MM.1S (cell line): ENCODE measurements around the gene ORAI3.

Experiments
- DNase-seq: peaks from one replicate; pipeline ENCODE4 v3.0.0-alpha.2; 2015
- H2AFZ ChIP-seq: fragments of 300-600 bp; sonication (generic); 2 replicates; pipeline ENCODE4 v1.6.0; 2016; ENCODE audit warnings: antibody characterized with exemption, low read length
- H3F3A ChIP-seq: fragments of 300-600 bp; sonication (generic); 2 replicates; pipeline ENCODE4 v1.6.1; 2016; ENCODE audit warnings: mild to moderate bottlenecking, antibody characterized with exemption, low read length, moderate library complexity, mixed read lengths; ENCODE audit not compliant: insufficient read depth
- H3K27ac ChIP-seq: fragments of 300-600 bp; sonication (generic); 2 replicates; pipeline ENCODE4 v1.5.1; 2016; ENCODE audit warnings: mild to moderate bottlenecking, low read length
- H3K27me3 ChIP-seq: fragments of 300-600 bp; sonication (generic); replicated peaks from 2 replicates; pipeline ENCODE4 v1.6.0; 2016; ENCODE audit warnings: low read length; ENCODE audit not compliant: insufficient read depth
- H3K36me3 ChIP-seq: fragments of 300-600 bp; sonication (generic); replicated peaks from 2 replicates; pipeline ENCODE4 v1.6.1; 2016; ENCODE audit warnings: mild to moderate bottlenecking, low read length, mixed read lengths; ENCODE audit not compliant: insufficient read depth
- H3K4me1 ChIP-seq: fragments of 300-600 bp; sonication (generic); 2 replicates; pipeline ENCODE4 v1.6.1; 2016; ENCODE audit warnings: low read length, mixed read lengths
- H3K4me2 ChIP-seq: fragments of 300-600 bp; sonication (generic); 2 replicates; pipeline ENCODE4 v1.6.0; 2016; ENCODE audit warnings: low read depth, low read length
- H3K4me3 ChIP-seq: fragments of 300-600 bp; sonication (generic); 2 replicates; pipeline ENCODE4 v1.5.1; 2016; ENCODE audit warnings: low read length, mixed read lengths
- H3K79me2 ChIP-seq: fragments of 300-600 bp; sonication (generic); 2 replicates; pipeline ENCODE4 v1.6.1; 2016; ENCODE audit warnings: mixed run types, low read length, mixed read lengths
- H3K9ac ChIP-seq: fragments of 300-600 bp; sonication (generic); 2 replicates; pipeline ENCODE4 v1.6.1; 2016; ENCODE audit warnings: low read length, mixed read lengths
- H3K9me2 ChIP-seq: fragments of 300-600 bp; sonication (generic); replicated peaks from 2 replicates; pipeline ENCODE4 v1.6.1; 2016; ENCODE audit warnings: mild to moderate bottlenecking, low read length, mixed read lengths; ENCODE audit not compliant: insufficient read depth
- H3K9me3 ChIP-seq: fragments of 300-600 bp; sonication (generic); replicated peaks from 2 replicates; pipeline ENCODE4 v1.6.1; 2016; ENCODE audit warnings: mild to moderate bottlenecking, low read length, mixed read lengths; ENCODE audit not compliant: insufficient read depth
- H4K20me1 ChIP-seq: fragments of 300-600 bp; sonication (generic); 2 replicates; pipeline ENCODE4 v1.6.1; 2016; ENCODE audit warnings: mild to moderate bottlenecking, low read length, moderate library complexity, mixed read lengths; ENCODE audit not compliant: insufficient read depth
- EZH2 ChIP-seq: fragments of 300-600 bp; sonication (generic); optimal IDR thresholded peaks from 2 replicates; pipeline ENCODE3; 2017; ENCODE audit warnings: low read depth, mild to moderate bottlenecking, antibody characterized with exemption, low read length, mixed read lengths
- EZH2phosphoT487 ChIP-seq: fragments of 300-600 bp; sonication (generic); IDR thresholded peaks from 2 replicates; pipeline ENCODE4 v1.6.1; 2018; ENCODE audit warnings: antibody characterized with exemption, low read length
- TF ChIP-seq, protein P1 (sequence below): fragments of 300-600 bp; sonication (generic); IDR thresholded peaks from 2 replicates; pipeline ENCODE4 v1.5.1; 2016; ENCODE audit warnings: antibody characterized with exemption, low read length, mixed read lengths

The ORAI3 gene

DNA sequence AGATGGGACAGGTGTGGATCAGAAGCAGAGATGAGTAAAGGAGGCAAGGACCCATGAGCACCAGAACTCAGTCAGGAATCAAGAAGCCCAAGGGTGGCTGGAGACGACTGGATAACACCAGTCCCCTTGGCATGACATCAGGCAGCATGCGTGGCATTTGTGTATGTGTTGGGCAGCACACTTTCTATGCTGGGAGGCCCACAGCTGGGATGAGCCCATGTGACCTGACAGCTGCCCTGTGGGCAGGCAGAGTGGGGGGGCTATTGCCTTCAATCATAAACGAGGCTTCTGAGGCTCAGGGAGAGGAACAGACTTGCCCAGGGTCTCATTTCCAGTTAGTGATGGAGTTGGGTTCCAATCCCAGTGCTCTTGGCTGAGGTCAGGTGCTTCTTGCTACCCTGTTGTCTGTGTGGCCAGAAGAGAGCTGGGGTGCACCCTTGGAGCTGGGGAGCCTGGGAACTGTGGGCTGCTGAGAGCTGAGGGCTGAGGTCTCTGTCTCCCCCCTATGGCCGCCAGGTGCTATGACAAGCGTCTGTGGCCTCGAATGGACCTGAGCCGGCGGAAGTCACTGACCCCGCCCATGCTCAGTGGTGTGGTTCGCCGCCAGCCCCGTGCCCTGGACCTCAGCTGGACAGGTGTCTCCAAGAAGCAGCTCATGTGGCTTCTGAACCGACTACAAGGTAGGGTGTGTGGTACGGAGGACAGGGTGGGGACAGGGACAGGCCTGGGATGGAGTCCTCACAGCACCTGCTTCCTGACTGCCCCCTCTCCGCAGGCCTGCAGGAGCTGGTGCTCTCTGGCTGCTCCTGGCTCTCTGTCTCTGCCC is 7.1 kb upstream of the ORAI3 start:
- Histone ChIP-seq H3K4me1 (peaks cover 12% of the 10 kb centered on the region), H3K4me2 (peak overlapping the region; percentile 79), H4K20me1 (no peaks in the 10 kb centered on the region), H3K36me3 (no peaks in the 10 kb centered on the region), H3K27me3 (no peaks in the 10 kb centered on the region), H3K9me2 (no peaks in the 10 kb centered on the region), H2AFZ (peak overlapping the region; percentile 72), H3K79me2 (no peaks in the 10 kb centered on the region), H3K9me3 (no peaks in the 10 kb centered on the region), H3K27ac (no peak overlapping the region), H3F3A (peaks cover 8% of the 10 kb centered on the region; the same call in 1 of the 2 replicates), H3K4me3 (peak overlapping the region; percentile 45), H3K9ac (peak overlapping the region; percentile 24; the same call in 1 of the 2 replicates)
- TF ChIP-seq EZH2phosphoT487: no peak
- TF ChIP-seq, protein P1, sequence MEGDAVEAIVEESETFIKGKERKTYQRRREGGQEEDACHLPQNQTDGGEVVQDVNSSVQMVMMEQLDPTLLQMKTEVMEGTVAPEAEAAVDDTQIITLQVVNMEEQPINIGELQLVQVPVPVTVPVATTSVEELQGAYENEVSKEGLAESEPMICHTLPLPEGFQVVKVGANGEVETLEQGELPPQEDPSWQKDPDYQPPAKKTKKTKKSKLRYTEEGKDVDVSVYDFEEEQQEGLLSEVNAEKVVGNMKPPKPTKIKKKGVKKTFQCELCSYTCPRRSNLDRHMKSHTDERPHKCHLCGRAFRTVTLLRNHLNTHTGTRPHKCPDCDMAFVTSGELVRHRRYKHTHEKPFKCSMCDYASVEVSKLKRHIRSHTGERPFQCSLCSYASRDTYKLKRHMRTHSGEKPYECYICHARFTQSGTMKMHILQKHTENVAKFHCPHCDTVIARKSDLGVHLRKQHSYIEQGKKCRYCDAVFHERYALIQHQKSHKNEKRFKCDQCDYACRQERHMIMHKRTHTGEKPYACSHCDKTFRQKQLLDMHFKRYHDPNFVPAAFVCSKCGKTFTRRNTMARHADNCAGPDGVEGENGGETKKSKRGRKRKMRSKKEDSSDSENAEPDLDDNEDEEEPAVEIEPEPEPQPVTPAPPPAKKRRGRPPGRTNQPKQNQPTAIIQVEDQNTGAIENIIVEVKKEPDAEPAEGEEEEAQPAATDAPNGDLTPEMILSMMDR: peak; percentile 94
- TF ChIP-seq EZH2: no peak
- peak; percentile 79 for DNase-seq

DNA sequence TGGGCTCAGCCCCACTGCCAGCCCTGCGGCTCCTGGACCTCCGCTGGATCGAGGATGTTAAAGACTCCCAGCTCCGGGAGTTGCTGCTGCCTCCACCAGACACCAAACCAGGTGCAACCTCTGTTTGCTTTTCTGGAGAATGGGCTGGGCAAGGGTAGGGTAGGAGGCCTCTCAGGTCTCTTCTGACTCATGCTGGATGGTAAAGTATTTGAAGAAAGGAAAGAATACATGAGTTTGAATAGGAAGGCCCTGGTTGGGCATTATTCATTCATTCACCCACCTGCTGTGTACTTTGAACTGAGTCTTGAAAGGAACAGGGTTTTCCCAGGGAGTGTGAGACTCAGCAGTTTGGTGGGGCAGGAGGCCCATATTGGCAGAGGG is 6.5 kb upstream of the ORAI3 start:
- peak overlapping the region; percentile 45 for H3K4me3 ChIP-seq

DNA sequence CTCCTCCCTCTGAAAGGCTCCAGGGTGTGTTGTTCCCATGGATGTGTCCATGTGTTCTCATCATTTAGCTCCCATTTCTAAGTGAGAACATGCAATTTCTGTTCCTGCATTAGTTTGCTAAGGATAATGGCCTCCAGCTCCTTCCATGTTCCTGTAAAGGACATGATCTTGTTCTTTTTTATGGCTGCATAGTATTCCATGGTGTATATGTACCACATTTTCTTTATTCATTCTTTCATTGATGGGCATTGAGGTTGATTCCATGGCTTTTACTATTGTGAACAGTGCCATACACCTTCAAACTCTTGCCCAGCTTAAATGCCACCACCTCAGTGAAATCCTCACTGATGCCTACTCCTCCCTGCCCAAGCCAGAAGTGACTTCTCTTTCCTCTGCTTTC is 4.5 kb upstream of the ORAI3 start:
- Histone ChIP-seq H3F3A (peaks cover 8% of the 10 kb centered on the region; the same call in 1 of the 2 replicates), H3K27ac (no peak overlapping the region), H3K4me1 (peaks cover 12% of the 10 kb centered on the region), H2AFZ (no peak overlapping the region), H4K20me1 (no peaks in the 10 kb centered on the region), H3K36me3 (no peaks in the 10 kb centered on the region), H3K4me3 (no peak overlapping the region), H3K9ac (no peak overlapping the region), H3K4me2 (no peak overlapping the region), H3K79me2 (peaks cover 4% of the 10 kb centered on the region; the same call in 1 of the 2 replicates), H3K27me3 (no peaks in the 10 kb centered on the region), H3K9me2 (no peaks in the 10 kb centered on the region), H3K9me3 (no peaks in the 10 kb centered on the region)
- no peak for DNase-seq
- TF ChIP-seq EZH2: no peak
- no peak for TF ChIP-seq EZH2phosphoT487
- TF ChIP-seq, protein P1: no peak

More for the DNA sequence above, 6.5 kb upstream of the ORAI3 start:
- Histone ChIP-seq H3K4me2 (peak overlapping the region; percentile 79; the same call in 1 of the 2 replicates), H3F3A (peaks cover 8% of the 10 kb centered on the region; the same call in 1 of the 2 replicates), H3K9ac (peak overlapping the region; percentile 24; the same call in 1 of the 2 replicates), H3K9me3 (no peaks in the 10 kb centered on the region), H3K9me2 (no peaks in the 10 kb centered on the region), H3K36me3 (no peaks in the 10 kb centered on the region), H4K20me1 (no peaks in the 10 kb centered on the region), H3K27ac (no peak overlapping the region), H2AFZ (peak overlapping the region; percentile 72), H3K27me3 (no peaks in the 10 kb centered on the region), H3K4me1 (peaks cover 12% of the 10 kb centered on the region), H3K79me2 (no peaks in the 10 kb centered on the region)
- DNase-seq: no peak
- TF ChIP-seq EZH2phosphoT487: no peak
- no peak for TF ChIP-seq EZH2
